ENCODE results near the gene MMP13.
A peak's percentile ranks its signal among the peaks of the same experiment; 100 is the strongest.
"Not testable (repeated sequence)": the region's sequence is repeated elsewhere in the genome, so short reads cannot be mapped to it uniquely, and the experiment has no call there.

MMP13 gene

GRCh38 chr11:102955624-102956023, at the start of gene MMP13:
TSS of gene MMP13 (minus strand) at chr11:102955732. CDS start at chr11:102955705, 27 bp downstream.
- no peak for DNase-seq

DNA sequence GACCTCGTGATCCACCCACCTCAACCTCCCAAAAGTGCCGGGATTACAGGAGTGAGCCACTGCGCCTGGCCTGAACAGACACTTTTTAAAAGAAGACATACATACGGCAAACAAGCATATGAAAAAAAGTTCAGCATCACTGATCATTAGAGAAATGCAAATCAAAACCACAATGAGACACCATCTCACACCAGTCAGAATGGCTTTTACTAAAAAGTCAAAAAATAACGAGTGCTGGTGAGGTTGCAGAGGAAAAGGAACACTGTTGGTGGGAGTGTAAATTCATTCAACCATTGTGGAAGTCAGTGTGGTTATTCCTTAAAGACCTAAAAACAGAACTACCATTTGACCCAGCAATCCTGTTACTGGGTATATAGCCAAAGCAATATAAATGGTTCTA, 48.7 kb upstream of the MMP13 start:
- not testable (repeated sequence) for DNase-seq

DNA sequence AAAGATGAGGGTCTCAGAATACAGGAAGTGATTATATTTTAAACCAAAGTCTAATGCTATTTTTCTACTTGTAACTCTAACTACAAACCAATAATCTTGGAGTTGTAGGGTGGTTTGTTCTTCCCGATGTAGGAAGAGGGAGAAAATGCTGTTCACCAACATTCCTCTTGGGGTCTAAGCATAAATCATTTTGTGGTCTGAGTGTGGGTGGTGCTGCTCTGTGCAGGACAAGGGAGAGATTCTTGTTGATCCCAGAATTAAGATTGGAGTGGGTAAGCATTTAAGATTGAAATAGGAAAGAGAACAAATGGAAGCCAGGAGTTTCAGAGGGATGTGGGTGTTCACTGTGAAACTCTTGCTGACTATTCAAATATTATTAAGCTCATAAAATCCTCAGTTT, 38.6 kb upstream of the MMP13 start:
- no peak for DNase-seq

GRCh38 chr11:102991776-102992175, 36.2 kb upstream of the MMP13 start:
- DNase-seq: no peak

- no peak for DNase-seq
Measured at GRCh38 chr11:102990145-102990544, 34.6 kb upstream of the MMP13 start.

DNA sequence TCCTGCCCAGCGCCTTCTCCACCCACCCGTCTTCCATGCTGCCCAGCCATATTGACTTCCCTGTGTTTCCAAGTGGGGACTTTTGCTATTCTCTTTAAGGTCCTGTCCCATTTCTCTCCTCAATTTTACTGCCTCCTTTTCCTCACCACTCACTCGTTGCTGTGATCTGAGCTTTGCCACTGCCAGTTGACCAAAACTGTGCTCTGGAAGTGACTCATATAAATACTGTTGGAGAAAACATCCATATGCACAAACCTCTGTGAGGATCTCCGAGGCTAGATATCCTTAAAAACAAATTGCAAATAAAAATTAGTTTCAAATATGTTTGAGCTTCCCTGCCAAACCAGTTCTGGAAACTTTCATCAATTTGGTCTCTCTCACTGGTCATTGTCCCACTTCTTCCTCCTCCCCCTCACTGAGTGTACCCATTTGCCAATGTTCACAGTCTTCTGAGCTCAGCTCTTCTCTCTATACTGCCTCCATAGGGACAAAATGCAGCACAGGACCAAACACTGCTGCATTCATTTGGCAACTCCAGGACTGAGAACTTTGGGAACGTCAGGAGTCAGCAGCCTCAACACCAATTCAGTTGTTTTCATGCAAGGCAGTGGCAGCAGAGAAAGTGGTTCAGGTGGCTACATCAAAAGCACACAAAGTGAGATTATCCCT, 34.0 kb upstream of the MMP13 start:
- DNase-seq: no peak

- no peak for DNase-seq
Measured at GRCh38 chr11:102986815-102987214, 31.3 kb upstream of the MMP13 start.

DNA sequence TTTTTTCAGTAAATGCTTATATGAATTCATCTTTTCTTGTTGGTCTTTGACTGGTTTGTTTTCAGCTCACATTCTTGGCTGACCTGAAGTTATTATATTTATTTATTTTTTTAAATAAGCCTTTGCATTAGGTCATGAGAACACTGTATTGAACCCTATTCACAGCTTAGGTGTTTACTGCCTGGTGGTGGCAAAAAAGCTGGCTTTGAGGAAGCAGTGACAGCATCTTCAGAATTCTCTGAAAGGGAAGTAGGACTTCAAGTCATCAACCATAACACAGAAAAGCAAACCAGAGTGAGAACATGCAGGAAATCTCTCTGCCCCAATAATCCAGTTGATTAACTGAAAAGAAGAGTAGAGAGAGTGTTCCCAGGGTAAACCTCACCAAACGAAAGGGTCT, 30.3 kb upstream of the MMP13 start:
- DNase-seq: no peak

GRCh38 chr11:102983486-102983885, 28.0 kb upstream of the MMP13 start:
- no peak for DNase-seq

DNA sequence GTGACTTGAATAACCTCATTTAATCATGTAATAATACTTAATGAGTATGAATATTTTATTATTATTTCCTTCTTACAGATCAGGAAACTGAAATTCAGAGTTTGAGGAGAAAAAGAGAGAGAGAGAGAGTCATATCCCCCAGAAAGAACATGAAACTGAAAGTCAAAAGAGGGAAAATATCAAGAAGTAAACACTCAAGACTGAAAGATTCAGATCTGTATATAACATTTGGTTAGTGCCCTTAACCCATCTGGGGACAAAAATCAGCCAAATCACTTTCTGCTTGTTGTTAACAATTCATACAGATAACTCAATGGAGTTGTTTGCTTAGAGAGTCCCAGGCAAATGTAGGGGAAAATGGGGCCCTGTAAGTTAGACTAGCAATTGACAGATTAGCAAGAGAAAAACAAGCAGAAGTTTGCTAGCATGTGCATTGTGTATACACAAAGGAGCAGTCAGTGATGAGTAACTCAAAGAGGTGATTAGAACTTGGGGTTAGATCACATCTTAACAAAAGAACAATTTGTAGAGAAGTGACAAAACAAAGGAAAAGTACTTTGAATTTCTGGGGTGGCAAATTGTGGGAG, 25.9 kb upstream of the MMP13 start:
- no peak for DNase-seq

GRCh38 chr11:102974552-102975280, 19.2 kb upstream of the MMP13 start:
- no peak for DNase-seq

DNA sequence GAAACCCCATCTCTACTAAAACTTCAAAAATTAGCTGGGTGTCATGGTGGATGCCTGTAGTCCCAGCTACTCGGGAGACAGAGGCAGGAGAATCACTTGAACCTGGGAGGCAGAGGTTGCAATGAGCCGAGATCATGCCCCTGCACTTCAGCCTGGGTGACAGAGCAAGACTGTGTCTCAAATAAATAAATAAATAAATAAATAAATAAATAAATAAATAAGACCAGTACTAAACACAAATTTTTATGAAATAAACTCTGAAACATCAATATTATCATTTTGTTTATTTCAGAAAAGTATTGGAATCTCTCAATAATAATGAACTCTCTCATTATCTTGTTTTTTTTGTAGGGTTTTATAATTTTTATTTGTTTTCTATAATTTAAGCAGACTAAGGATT, 18.2 kb upstream of the MMP13 start:
- DNase-seq: not testable (repeated sequence)

DNA sequence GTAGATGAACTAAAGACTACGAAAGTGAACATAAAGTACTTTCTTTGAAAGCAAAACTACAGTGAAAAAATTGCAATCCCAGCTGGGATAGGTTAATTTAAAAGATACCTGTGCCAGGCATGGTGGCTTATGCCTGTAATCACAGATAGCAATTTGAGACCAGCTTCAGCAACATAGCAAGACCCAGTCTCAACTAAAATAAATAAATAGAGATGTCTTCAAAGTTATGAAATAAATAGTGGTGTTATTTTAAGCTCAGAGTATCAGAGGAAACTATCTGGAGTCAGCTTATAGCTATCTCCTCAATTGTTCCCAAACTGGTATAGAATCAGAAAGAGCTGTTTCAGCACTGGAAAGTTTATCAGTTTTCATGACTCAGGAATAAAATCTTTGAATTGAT, 17.3 kb upstream of the MMP13 start:
- no peak for DNase-seq

DNA sequence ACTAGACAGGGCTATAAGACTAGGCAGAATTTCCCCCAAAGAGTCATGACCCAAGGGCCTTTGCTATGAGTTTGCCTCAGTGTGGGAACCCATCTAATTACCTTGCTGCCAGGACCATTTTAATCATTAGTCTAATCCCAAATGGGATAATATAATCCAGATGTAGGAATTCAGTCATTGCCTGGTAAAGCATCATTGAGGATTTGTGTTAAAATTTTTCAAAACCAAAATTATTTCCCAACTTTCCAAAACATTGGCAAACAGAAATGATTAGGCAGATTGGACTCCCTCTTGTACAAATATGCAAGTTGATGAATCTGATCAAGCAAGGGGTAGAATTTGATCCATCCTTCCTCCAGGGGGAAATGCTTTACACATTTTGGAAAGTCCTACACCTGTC, 16.2 kb upstream of the MMP13 start:
- DNase-seq: no peak

- DNase-seq: no peak
Measured at GRCh38 chr11:102967497-102967896, 12.0 kb upstream of the MMP13 start.

DNA sequence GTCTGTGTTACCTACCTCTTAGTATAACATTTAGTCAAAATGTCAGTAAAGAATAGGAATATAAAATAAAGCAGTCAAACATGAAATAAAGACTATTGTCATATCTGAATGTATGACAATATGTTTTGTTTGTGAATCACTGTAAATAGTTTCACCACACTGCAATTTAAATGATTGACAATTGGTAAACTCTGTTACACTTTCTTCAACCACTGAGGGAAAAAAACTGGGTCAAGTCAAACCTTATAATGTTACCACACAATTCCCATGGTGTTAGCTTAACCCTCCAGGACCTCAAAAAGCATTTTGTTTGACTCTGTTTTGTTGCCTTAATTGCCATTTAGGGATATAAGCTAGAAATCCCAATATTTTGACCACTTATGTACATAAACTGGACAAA, 10.5 kb upstream of the MMP13 start:
- DNase-seq: no peak

DNA sequence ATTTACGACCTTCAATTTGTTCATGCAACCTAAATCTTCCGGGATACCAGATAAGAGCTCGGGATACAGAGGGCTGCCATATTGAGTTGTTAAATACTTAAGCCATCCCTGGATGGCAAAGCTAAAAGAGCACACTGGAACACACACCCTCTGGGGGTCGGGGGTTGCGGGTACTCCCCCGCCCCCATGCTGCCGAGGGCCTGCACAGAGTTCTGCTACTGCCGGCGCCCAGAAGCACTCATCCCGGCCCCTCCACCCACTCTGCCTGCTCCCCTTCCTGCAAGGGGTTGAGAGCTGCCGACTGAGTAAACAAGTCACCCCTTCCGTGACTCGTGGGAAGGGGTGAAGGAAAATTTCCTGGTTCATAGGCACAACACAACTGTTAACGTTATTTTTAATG, 9.3 kb upstream of the MMP13 start:
- DNase-seq: no peak

GRCh38 chr11:102957953-102958352, 2.4 kb upstream of the MMP13 start:
- DNase-seq: no peak

DNA sequence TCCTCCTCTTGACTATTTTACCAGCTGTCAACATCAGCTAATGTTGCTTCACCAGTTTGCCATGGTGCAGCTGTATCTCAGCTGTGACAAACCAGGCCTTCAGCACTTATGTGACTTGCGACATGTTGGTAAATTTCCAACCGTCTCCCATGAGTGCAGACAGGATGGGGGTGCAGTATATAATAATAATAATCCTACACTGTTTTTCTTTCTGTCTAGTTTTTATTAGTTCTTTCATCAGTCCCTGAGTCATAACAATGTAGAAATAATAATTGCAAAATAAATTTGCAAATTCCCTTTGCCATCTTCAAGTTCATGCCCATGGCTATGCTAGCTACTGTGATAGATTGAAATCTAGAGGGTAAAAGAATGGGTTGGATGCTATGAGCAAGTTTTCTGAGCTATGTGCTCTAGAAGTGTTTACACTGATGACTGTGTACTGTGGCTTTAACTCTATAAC, 4.9 kb downstream of the MMP13 start:
- no peak for DNase-seq

GRCh38 chr11:102946237-102946636, 9.3 kb downstream of the MMP13 start:
- DNase-seq: no peak

GRCh38 chr11:102940714-102941588, 14.6 kb downstream of the MMP13 start:
- peak; percentile 11 for DNase-seq

DNA sequence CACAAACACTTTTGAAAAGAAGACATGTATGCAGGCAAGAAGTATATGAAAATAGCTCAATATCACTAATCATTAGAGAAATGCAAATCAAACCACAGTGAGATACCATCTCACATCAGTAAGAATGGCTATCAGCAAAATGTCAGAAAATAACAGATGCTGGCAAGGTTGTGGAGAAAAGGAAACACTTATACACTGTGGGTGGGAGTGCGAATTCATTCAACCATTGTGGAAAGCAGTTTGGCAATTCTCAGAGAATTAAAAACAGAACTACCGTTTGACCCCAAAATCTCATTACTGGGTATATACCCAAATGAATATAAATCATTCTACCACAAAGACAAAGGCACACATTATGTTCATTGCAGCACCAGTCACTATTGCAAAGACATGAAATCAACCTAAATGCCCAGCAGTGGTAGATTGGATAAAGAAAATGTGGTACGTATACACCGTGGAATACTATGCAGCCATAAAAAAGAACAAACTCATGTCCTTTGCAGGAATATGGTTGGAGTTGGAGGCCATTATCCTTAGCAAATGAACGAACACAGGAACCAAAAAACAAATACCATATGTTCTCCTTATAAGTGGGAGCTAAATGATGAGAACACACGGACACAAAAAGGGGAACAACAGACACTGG, 18.5 kb downstream of the MMP13 start:
- DNase-seq: no peak

DNA sequence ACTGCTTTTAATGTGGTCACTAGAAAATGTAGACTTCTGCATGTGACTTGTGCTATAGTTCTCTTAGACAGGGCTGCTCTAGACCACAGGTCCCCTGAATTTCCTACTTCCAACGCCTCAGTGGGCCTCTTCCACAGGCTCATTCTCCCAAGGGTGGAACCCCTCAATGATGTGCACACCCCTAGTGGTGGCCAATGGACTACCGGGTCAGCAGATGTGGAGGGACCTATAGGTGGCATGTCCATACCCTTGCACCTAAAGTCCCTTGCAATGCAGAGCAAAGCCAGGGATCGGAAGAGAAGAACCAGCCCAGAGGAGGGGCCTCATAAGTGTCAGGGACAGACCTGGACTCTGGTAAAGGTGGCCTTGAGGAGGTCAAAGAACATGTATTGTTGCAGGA, 20.0 kb downstream of the MMP13 start:
- DNase-seq: no peak
